Activated CD4-positive, alpha-beta T cell treated with anti-CD3 and anti-CD28 coated beads for 4 hours (primary cell): Measurements from ENCODE around the gene QSER1.
A peak's percentile ranks its signal among the peaks of the same experiment; 100 is the strongest.
"Not testable (repeated sequence)": the region's sequence is repeated elsewhere in the genome, so short reads cannot be mapped to it uniquely, and the experiment has no call there.

Experiments used
- DNase-seq, 2 donors: peaks; one replicate each; pipeline ENCODE4 v3.0.0-alpha.2; 2020

Gene QSER1

DNA sequence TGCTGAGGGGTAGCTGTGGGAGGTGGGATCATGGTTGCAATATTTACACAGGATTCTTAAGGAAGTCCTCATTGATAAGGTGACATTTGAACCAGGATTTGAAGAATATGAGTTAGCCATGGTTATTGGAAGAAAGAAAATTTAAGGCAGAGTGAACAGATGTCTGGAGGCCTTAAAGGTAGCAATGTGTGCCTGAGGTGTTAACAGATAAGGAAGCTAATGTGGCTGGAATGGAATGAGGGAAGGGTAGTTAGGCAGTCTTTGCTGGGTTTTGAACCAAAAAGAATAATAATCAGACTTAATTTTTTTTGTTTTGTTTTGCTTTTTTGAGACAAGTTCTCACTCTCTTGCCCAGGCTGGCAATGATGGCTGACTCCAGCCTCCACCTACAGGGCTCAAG lies 113.4 kb downstream of the QSER1 start:
- DNase-seq, result no peak

DNA sequence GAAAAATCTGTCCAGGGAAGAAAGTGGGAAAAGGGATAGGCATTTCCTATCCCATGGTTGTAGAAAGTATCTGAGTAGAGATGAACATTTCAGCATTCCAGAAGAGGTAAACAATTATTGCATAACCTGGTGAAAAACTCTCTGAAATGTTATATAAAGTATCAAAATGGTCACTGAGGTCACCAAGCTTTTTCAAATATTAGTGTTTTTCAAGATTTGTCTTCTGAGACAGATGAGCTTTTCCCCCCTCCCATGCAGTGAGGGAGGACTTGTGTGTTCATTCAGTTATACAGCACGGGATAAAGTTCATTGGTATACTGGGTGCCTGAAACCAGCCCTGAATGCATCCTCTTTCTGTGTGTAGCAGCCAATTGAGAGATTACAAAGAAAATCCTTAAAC lies 121.1 kb downstream of the QSER1 start:
- no peak for DNase-seq

DNA sequence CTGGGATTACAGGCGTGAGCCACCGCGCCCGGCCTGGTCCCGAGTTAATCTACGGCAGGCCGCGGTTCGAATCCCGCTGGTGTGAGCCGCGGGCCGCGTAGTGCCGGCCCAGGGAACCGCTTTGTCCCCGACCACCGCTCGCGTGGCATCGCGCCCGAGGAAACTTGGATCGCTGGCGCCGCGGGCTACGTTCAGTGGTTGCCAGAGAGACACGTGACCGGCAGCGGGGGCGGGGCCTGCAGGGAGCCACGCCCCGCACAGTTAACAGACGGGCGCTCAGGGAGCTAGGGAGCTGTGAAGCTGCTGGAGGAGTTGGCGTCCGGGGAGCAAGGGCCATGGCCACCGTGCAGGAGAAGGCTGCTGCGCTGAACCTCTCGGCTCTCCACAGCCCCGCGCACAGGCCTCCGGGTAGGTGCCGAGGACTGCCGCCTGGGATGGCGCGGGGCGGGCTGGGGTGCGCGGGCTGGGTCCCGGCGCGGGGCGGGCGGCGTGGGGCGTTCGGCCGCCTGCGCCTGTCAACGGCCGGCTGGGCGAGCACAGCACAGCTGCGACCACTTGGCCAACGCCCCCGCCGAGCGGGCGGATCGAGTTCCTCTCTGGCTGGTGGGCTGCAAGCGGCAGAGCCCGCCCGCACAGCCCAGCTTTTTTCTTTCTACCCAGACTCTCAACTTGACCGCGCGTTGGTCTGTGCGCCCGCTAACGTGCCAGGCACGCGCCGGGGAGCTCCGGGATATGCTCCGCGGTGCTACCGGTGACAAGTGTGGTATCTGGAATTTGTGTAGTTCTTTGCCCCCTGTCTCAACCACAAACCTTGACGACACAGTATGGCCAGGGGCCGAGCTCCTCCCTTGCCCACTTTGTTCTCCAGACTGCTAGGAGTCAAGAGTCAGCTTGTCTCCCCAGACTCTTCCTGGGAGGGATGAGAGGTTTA lies 123.3 kb downstream of the QSER1 start, which contains the start of gene DEPDC7:
Gene DEPDC7, plus strand, starts transcription at position 258 of the 931 bp plus-strand sequence. Its CDS starts 78 bp downstream, at position 336.
- peak; percentile 76 to 77 for DNase-seq

DNA sequence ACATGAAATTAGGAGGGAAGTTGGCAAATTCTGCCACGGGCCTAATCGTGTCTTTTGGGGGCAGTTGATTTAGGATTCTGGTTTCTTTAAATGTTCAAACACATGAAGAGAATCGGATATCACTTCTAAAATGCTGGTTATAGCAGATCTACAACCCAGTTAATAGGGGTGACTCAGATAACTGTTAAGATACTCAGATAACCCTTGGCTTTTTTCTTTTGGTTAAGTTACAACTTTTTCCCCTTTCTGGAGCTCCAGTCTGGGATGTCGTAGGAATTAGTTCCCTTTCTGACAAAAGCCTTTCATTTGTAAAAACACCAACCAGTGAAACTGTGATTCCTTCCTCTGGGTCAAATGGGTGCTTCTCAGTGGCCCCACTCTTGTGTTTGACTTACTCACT lies 124.0 kb downstream of the QSER1 start:
- no peak for DNase-seq

DNA sequence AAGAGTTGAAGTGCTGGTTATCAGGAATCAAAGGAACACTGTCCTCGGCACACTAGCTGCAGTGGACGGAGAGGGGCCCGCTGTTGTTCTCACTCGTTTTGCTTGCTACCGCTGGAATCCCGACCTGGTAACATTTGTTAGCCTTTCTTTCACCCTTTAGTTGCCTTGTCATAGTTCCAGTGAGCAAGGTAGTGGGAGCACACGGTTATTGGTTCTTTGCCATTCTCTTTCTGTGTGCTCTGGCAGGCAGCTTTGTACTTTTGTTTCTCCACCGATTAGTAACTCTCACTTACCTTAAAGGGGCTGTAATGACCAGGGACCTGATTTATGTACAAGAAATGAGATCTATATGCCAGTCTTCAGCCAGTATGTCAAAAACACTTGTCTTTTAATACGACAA lies 124.9 kb downstream of the QSER1 start:
- DNase-seq, result no peak

GRCh38 chr11:33017965-33018364 lies 125.4 kb downstream of the QSER1 start:
- DNase-seq, result no peak

DNA sequence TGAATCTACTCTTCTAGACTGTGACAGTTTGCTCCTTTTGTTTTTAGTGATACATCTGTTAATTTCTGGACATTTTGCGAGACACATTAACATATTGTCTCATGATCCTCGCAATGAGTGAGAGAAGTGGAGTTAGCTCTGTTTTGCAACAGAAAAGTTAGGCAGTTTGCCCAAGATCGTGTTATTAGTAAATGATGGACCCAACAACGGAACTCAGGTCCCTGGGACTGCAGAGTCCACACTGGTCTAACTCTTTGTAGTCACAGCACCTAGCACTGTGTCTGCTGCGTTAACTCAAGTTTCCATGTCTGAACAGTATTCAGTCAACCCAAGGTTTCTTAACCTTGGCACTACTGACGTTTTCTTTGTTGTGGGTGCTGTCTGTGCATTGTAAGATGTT lies 126.2 kb downstream of the QSER1 start:
- DNase-seq, result no peak

DNA sequence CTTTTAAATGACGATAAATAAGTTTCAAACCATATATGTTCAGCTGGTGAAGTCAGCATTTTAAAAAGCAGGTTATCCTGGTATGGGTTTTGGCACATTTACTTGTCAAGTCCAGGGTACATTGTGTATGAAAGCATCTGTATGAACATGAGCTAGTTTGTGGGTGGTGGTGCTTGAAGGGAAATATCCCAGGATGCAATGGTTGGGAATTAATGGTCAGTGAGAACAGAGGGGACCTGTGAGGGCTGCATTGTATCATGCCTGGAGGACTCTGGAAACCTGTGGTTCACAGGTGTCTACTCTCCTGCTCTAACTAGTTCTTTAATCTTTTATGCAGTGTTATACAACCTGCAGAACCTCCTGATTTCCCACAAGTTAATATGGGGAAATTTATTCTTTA lies 128.9 kb downstream of the QSER1 start:
- DNase-seq, result no peak

DNA sequence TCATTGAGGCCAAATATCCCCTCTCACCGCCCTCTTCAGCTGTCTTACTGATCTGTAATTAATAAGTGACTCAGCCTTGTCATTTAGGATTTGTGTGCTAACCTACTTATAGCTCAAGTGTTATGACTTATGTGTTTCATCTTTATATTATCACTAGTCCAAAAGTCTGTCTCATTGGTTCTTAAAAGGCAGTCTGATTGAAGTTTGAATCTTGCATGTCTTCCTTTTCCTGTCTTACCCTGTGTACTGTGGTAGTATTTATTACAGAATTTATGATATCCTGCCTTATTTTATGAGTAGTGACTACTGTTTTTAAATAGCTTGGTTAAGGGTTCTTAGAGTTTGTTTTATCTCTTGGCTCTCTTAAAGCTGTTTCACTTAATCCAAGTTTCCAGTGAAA lies 129.3 kb downstream of the QSER1 start:
- DNase-seq, result no peak

- no peak for DNase-seq
Observed at GRCh38 chr11:33025339-33025722, 132.7 kb downstream of the QSER1 start.

DNA sequence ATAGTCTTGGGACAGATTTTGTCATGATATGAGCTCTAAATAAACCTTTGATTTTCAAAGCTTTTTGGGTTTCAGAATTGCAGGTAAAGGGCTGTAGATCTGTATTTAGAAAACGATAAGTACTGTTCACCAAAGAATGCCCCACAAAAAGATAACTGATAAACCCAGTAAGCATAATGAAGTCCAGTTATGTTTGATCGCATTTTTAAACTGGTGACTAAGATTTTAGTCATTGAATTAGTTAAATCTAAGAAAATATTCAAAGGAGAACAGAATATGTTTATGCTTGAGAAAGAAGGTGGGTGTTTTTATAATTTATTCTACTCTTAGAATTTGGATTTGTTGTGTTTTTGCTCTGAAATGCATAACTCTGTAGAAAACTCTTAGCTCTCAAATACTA lies 134.6 kb downstream of the QSER1 start:
- no peak for DNase-seq

DNA sequence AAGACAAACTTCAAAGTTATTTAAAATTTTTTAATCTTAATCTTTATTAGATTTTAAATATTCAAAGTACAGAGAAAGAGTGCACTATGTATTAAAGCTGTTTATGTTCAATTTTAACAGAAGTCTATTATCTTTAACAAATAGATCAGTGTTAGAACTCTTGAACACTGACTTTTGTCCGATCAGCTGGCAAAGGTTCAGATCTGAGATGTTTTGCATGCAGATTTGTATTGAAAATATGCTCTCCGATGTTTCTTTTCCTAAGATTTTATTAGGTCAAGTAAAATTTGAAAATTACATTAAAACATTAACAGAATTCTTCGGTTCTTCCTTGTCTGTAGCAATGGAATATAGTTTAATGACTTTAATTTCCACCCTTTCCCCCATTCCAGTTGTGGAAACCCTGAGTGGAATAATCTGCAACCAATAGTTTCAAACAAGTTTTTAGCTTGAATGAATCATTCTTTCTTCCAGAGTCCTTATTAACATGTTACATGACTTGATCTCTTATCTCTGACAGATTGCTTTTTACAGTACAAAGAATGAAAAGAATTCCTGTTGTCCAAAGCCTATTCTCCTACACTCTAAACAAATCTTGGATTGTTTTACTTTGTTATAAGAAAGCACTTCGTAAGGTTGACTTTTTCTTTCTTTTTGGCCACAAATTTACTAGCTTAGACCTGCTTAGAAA lies 135.4 kb downstream of the QSER1 start:
- DNase-seq, result no peak

DNA sequence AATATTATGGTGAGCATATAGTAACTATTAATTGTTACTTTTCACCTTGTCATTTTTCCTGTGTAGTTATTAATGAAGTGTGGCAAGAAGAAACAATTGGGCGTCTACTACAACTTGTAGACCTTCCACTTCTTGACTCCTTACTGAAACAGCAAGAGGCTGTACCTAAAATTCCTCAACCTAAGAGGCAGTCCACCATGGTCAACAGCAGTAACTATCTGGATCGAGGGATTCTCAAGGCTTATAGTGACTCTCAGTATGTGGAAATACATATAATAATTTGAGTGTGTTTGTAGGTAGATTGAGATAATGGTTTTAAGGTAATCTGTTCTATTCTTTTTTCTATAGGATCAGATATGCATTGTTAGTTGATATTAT lies 135.9 kb downstream of the QSER1 start:
- no peak for DNase-seq

DNA sequence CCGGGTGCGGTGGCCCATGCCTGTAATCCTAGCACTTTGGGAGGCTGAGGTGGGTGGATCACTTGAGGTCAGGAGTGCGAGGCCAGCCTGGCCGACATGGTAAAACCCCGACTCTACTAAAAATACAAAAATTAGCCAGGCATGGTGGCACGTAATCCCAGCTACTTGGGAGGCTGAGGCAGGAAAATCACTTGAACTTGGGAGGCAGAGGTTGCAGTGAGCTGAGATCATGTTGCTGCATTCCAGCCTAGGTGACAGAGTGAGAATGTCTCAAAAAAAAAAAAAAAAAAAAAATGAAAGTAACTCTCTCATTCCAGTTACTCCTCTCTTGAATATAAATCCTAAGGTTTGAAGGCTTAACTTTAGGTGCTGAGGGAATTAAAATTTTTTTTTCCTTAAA lies 136.6 kb downstream of the QSER1 start:
- not testable (repeated sequence) for DNase-seq
